ENCODE data around the gene SEMA3D.

SEMA3D gene

DNA sequence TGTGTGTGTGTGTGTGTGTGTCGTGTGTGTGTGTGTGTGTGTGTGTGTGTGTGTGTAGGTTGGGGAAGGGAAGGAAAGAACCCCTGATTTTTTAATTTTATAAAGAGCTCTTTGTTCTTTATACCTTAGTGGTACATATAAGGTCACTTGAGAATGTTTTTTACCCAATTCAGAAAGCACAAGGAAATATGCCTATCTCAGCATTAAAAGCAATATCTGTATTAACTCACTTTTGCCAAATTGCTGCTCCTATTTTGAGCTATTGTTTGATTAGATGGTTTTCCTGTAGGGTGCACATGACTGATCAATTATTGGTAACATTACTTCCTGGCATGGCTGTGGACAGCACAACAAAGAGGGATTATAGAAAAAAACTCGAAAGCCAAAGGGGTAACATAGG, 60.5 kb downstream of the SEMA3D start:
- DNase-seq (ENCODE audit: low read depth, low spot score): no peak

- no peak for DNase-seq (ENCODE audit: low read depth, low spot score)
Measured at GRCh38 chr7:85125651-85126131, 61.2 kb downstream of the SEMA3D start.

DNA sequence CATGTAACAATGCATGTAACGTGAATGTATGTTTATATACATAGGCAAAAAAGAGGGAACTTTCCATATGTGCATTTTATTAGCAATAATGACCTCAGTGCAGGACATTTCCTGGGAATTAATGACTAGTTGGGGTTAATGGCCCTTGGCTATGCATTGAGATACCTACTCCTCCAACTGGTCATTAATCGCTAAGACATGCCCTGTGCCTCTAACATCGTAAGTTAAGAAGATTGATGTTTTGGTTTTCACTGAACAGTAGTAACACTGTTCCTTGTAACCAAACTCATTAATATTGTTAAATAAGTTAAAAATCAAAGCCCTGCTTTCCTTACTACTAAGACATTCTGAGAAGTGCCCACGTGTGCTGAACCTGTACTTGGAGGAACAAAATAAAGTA, 61.7 kb downstream of the SEMA3D start:
- DNase-seq (ENCODE audit: low read depth, low spot score): no peak

GRCh38 chr7:85119934-85120333, 66.9 kb downstream of the SEMA3D start:
- no peak for DNase-seq (ENCODE audit: low read depth, low spot score)

DNA sequence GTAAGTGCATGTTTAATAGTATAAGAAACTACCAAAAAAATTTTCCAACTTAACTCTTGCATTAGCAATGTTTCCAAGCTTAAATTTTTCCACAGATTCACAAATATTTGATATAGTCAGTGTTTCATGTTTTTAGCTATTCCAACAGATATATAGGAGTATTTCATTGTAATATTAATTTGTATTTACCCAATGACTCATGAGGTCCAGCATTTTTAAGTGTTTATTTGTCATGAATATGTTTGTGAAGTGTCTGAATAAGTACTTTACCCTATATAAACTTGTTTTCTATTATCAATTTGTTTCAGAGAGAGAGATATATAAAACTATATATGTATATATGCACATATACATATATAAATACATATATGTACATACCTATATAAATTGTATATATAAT, 71.0 kb downstream of the SEMA3D start:
- no peak for DNase-seq (ENCODE audit: low read depth, low spot score)

- no peak for DNase-seq (ENCODE audit: low read depth, low spot score)
Measured at GRCh38 chr7:85115006-85115405, 71.8 kb downstream of the SEMA3D start.

DNA sequence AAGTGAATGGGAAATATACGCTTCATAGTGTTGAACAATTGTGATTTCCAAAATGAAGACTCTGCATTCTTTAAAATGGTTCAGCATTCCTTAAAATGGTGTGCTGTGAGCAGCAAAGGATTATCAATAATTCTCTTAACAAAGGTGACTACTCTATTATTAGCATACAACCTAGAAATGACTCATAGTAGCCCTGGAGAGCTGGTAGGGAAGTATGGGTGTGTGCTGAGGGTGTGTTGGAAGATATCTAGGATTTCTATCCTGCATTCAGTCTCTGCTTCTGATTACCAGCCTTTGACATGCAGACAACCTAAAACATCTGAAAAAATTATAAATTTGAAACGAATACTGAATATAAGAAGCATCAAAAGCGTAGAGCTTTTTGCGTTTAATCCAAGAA, 72.5 kb downstream of the SEMA3D start:
- DNase-seq (ENCODE audit: low read depth, low spot score): no peak

GRCh38 chr7:85111761-85112160, 75.1 kb downstream of the SEMA3D start:
- no peak for DNase-seq (ENCODE audit: low read depth, low spot score)

DNA sequence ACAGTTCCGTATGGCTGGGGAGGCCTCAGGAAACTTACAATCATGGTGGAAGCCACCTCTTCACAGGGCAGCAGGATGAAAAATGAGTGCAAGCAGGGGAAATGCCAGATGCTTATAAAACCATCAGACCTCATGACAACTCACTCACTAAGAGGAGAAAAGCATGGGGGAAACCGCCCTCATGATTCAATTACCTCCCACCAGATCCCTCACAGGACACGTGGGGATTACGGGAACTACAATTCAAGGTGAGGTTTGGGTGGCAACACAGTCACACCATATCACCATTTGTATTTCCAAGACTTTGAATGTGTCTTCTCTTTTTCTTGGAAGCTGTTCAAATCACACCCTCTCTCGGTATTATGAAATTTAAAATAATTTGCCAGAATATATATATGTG, 80.1 kb downstream of the SEMA3D start:
- DNase-seq (ENCODE audit: low read depth, low spot score): no peak

- DNase-seq (ENCODE audit: low read depth, low spot score): no peak
Measured at GRCh38 chr7:85104432-85105205, 82.2 kb downstream of the SEMA3D start.

DNA sequence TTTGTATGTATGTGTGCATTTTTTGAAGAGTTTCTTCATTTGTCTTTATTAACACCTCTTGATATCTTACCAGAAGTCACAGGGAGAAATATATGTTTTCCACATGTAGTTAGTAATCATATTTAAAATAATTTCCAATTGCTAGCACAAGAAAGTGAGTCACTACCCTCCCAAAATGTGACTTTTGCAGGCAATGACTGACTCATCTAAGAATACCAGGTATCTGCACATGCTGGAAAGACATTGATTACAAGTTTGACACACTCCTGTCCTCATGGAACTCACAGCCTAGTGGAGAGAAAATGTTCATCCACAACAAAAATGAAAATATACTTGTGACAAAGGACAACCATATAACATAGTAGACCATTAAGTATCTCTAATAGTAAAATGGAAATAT, 82.9 kb downstream of the SEMA3D start:
- DNase-seq (ENCODE audit: low read depth, low spot score): no peak

DNA sequence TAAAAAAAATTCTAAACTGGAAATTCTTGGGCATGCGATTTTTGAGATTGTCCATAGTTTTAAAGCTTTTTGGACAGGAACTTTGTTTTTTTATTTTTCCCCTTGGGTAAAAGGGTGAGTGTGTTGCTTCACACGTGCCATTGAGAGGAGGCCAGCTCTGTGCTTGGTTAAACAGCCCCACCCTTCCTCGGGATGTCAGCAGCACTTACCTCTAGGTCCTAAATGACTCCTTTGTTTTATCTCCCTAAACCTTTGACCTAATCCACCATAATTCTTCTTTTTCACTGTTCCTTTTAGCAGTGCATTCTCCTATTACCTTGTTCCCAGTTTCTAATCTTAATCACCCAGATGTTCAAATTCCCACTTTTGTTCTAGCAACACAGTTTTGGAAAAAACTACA, 83.5 kb downstream of the SEMA3D start:
- DNase-seq (ENCODE audit: low read depth, low spot score): no peak

DNA sequence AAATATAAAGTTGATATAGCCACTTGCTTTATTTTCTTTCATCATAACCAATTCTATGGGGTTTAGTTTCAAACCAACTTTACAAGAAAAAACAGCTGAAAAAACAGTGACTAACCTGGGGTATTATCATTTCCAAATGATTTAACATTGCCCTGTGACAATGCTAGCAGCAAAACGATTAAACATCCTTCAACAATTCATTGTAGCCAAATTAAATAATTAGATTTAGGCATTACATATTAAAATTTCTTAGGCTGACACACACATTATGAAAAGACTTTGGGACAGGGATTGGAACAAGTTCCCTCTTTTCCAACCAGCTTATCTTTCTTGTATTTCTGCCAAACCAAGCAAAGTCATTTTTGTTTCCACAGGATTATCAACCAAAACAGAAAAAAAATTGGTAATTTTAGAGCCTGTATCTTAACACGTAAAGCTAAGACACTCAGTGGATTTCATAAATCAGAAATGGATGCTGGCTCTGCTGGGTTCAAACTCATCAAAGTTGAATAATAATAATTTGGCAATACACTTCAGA, 84.0 kb downstream of the SEMA3D start:
- no peak for DNase-seq (ENCODE audit: low read depth, low spot score)

- DNase-seq (ENCODE audit: low read depth, low spot score): no peak
Measured at GRCh38 chr7:85101347-85101746, 85.5 kb downstream of the SEMA3D start.

DNA sequence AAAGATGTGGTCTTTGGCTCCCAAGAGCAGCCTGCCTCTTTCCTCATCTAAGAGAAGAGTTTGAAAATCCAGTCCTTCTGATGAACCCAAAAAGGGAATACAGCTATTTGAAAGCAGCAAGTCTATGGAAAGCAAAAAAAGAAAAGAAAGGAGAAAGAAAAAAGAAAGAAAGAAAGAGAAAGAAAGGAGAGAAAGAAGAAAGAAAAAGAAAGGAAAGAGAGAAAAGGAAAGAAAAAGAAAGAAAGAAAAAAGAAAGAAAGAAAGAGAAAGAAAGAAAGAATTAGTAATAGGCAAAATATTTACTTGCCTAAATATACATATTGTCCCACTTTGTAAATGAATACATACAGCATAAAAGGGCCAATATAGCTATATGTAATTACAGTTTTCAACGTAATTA, 89.0 kb downstream of the SEMA3D start:
- DNase-seq (ENCODE audit: low read depth, low spot score): no peak

- no peak for DNase-seq (ENCODE audit: low read depth, low spot score)
Measured at GRCh38 chr7:85095806-85096205, 91.0 kb downstream of the SEMA3D start.

GRCh38 chr7:85095366-85095765, 91.5 kb downstream of the SEMA3D start:
- no peak for DNase-seq (ENCODE audit: low read depth, low spot score)

DNA sequence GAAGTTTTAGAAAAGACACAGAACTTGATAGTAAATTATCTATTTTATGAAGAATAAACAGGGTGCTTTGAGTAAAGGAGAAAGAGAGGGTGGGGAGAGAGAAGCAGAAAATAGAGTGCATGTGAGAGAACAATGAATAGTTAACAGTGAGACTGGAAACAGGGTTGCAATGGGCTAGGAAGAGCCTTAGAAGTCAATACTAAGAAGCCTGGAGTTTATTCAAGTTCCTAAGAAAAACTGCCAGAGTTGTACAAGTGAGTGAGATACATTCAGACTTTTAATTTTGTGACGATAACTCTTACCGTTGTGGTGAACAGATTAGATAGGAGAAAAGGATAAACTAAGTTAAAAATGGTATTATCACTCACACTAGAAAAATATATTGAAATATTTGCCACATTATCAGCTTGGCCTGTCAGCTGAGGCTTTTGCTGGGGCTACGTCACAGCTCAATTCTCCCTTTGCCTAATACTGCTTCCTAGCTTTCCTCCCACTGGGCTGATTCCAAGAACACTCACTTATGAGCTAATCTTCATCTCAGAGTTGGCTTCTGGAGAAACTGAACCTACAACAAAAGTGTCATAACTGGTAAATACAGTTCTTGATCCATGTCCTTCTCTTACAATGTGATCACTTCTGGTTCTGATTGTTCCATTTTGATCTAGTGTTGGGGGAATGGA, 92.7 kb downstream of the SEMA3D start:
- DNase-seq (ENCODE audit: low read depth, low spot score): no peak

GRCh38 chr7:85091565-85091928, 95.3 kb downstream of the SEMA3D start:
- DNase-seq (ENCODE audit: low read depth, low spot score): no peak

DNA sequence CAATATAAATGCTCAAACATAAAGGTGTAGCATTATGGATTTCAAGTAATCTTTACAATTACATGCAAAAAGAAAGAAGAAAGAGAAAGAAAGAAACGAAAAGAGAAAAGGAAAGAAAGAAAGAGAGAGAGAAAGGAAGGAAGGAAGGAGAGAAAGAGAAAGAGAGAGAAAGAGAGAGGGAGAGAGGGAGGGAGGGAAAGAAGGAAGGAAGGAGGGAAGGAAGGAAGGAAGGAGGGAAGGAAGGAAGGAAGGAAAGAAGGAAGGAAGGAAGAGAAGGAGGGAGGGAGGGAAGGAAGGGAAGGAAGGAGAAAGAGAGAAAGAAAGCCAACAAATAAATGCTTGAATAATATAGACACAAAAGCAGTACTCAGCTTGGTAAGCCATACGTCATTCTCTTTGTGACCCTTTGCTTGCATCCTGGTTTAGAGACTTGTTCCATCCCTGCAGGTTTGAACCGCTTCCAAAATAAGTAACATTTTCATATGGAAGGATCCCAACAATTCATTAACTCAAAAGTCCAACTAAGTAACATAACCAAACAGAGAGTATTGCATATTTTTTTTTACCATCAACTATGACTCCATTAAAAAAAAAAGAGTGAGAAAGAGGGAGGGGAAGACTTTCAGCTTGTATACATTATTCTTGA, 95.8 kb downstream of the SEMA3D start:
- no peak for DNase-seq (ENCODE audit: low read depth, low spot score)

DNA sequence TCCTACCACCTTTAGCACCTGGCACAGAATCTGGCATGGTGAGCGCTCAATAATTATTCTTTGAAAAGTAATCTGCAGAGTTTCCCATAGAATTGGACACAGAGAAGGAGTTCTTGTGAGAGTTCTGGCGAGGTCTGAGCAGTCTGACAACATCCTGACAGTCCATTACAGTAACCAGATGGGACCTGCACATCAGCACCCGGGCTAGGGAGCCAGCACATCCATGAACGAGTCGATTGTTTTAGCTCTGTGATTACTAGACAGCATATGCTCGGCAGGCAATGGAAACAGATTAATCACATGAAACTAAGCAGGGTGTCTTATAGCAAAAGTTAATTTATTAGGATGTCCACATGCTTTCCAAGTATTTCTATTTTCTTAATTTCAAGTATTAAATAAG, 96.7 kb downstream of the SEMA3D start:
- DNase-seq (ENCODE audit: low read depth, low spot score): no peak

GRCh38 chr7:85081846-85082245, 105.0 kb downstream of the SEMA3D start:
- no peak for DNase-seq (ENCODE audit: low read depth, low spot score)

DNA sequence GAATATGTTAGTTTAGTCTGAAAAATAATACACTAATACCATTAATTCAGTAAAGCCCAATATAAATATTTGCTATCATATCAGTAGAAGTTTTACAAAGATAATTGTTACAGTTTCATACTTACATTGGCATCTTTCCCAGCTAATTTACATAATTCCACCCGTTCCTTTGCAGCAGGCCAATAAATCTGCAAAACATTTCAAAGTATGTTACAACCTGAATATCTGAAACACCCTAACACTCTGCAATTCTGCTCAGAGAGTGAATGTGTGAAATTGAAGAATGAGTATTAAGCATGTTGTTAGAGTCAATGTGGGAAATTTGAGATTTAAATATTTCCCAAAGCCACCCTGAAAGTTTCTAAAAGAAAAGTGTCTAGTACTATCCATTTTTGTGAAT, 105.5 kb downstream of the SEMA3D start:
- DNase-seq (ENCODE audit: low read depth, low spot score): no peak

Measured in activated CD4-positive, CD25-positive, alpha-beta regulatory T cell treated with anti-CD3 and anti-CD28 coated beads, Interleukin-2, amount 50 U/mL, for 16 hours (primary cell).